HG02763 (cell line): Measurements from ENCODE around the gene SNTG2.
"Not testable (repeated sequence)": the region's sequence is repeated elsewhere in the genome, so short reads cannot be mapped to it uniquely, and the experiment has no call there.

Experiments used
- ATAC-seq: cut with Tn5 transposase; IDR thresholded peaks from one replicate; pipeline ENCODE4 v1.9.1; 2021; ENCODE audit warnings: mild to moderate bottlenecking, moderate library complexity; ENCODE audit not compliant: unreplicated experiment

Gene SNTG2

GRCh38 chr2:950080-950966 lies at the start of gene SNTG2:
TSS of gene SNTG2 (plus strand) at chr2:950849. CDS start at chr2:950997, 148 bp downstream.
- ATAC-seq = no peak

- no peak for ATAC-seq
Measured at GRCh38 chr2:902584-902983, 48.1 kb upstream of the SNTG2 start.

GRCh38 chr2:903223-903900 lies 47.3 kb upstream of the SNTG2 start:
- no peak for ATAC-seq

GRCh38 chr2:904246-905024 lies 46.2 kb upstream of the SNTG2 start:
- no peak for ATAC-seq

GRCh38 chr2:905091-905832 lies 45.4 kb upstream of the SNTG2 start:
- no peak for ATAC-seq

GRCh38 chr2:905833-906140 lies 44.9 kb upstream of the SNTG2 start:
- ATAC-seq = no peak

GRCh38 chr2:907706-908105 lies 42.9 kb upstream of the SNTG2 start:
- ATAC-seq = no peak

GRCh38 chr2:908568-908967 lies 42.1 kb upstream of the SNTG2 start:
- ATAC-seq = no peak

- ATAC-seq = not testable (repeated sequence)
Measured at GRCh38 chr2:909764-910379, 40.8 kb upstream of the SNTG2 start.

- ATAC-seq = no peak
Measured at GRCh38 chr2:910698-911097, 40.0 kb upstream of the SNTG2 start.

GRCh38 chr2:915979-916378 lies 34.7 kb upstream of the SNTG2 start:
- ATAC-seq = no peak

- no peak for ATAC-seq
Measured at GRCh38 chr2:916935-917334, 33.7 kb upstream of the SNTG2 start.

- no peak for ATAC-seq
Measured at GRCh38 chr2:919672-920071, 31.0 kb upstream of the SNTG2 start.

- no peak for ATAC-seq
Measured at GRCh38 chr2:920573-920972, 30.1 kb upstream of the SNTG2 start.

GRCh38 chr2:920999-921398 lies 29.6 kb upstream of the SNTG2 start:
- ATAC-seq = no peak

- ATAC-seq = no peak
Measured at GRCh38 chr2:922185-922584, 28.5 kb upstream of the SNTG2 start.

GRCh38 chr2:923832-924601 lies 26.6 kb upstream of the SNTG2 start:
- no peak for ATAC-seq

GRCh38 chr2:924701-925100 lies 25.9 kb upstream of the SNTG2 start:
- ATAC-seq = no peak

GRCh38 chr2:925309-925708 lies 25.3 kb upstream of the SNTG2 start:
- no peak for ATAC-seq

- ATAC-seq = no peak
Measured at GRCh38 chr2:925711-926110, 24.9 kb upstream of the SNTG2 start.
